H1 (cell line): ENCODE results near the gene PCDH18. TPM values are rescaled to one million over a fixed set of nuclear protein-coding genes. Genes with fewer than 3 reads are reported as not detected.

Experiments used
- CTCF ChIA-PET: fragments of 300-600 bp; sonication (Branson Sonifier 250); formaldehyde crosslinking; loops from one replicate; lab custom pipeline; 2021; ENCODE audit not compliant: partially characterized antibody; lab: Charles Lee
- POLR2A ChIA-PET: fragments of 300-600 bp; sonication (Branson Sonifier 250); formaldehyde crosslinking; loops from one replicate; lab custom pipeline; 2021; ENCODE audit warnings: inconsistent platforms; ENCODE audit not compliant: partially characterized antibody; lab: Charles Lee
- DNase-seq, 2 experiments: peaks; one replicate each; pipeline versions ENCODE4 v3.0.0 to v3.0.0-alpha.2; 2010 to 2022; ENCODE audit warnings: low spot score in 2 of 2, low read depth in 1 of 2, mixed read lengths in 1 of 2
- FAIRE-seq: peaks from 2 replicates; lab custom pipeline; 2011; peaks lifted over from hg19 to GRCh38; lab: Jason Lieb, UNC
- H2AFZ ChIP-seq: 2 replicates; pipeline ENCODE4 v1.8.1; 2012; ENCODE audit warnings: low read length, inconsistent platforms
- H2AK5ac ChIP-seq: 2 replicates; pipeline ENCODE4 v1.6.1; 2013; ENCODE audit warnings: low read depth, low read length
- H2BK120ac ChIP-seq: replicated peaks from 2 replicates; pipeline ENCODE3; 2013; ENCODE audit warnings: low read depth, low read length, inconsistent platforms
- H2BK12ac ChIP-seq: 2 replicates; pipeline ENCODE4 v1.6.1; 2013; ENCODE audit warnings: low read depth, low read length
- H2BK15ac ChIP-seq: 2 replicates; pipeline ENCODE4 v1.6.1; 2013; ENCODE audit warnings: low read length
- H2BK20ac ChIP-seq: 2 replicates; pipeline ENCODE4 v1.6.1; 2013; ENCODE audit warnings: low read length
- H2BK5ac ChIP-seq: 2 replicates; pipeline ENCODE4 v1.6.1; 2013; ENCODE audit warnings: low read depth, low read length
- H3K14ac ChIP-seq: 2 replicates; pipeline ENCODE4 v1.6.1; 2013; ENCODE audit warnings: inconsistent platforms; ENCODE audit not compliant: insufficient read length
- H3K18ac ChIP-seq: 2 replicates; pipeline ENCODE4 v1.6.1; 2013; ENCODE audit warnings: low read length; ENCODE audit errors: extremely low read depth
- H3K23ac ChIP-seq: 2 replicates; pipeline ENCODE4 v1.6.1; 2013; ENCODE audit warnings: inconsistent platforms; ENCODE audit not compliant: insufficient read length
- H3K23me2 ChIP-seq: 2 replicates; pipeline ENCODE4 v1.6.1; 2013; ENCODE audit warnings: low read depth, low read length
- H3K27ac ChIP-seq: 2 replicates; pipeline ENCODE4 v1.6.1; 2011; ENCODE audit warnings: low read depth, low read length, inconsistent platforms
- H3K27me3 ChIP-seq, 4 experiments: replicated peaks in 1 of 4; 1 replicate in 1 of 4; 2 replicates in 3 of 4; pipeline versions ENCODE4 v1.6.1 to v1.8.1; 2011 to 2013; ENCODE audit warnings: low read length in 3 of 4, mild to moderate bottlenecking in 3 of 4, inconsistent platforms in 2 of 4, mixed read lengths in 2 of 4, moderate library complexity in 1 of 4; ENCODE audit not compliant: control insufficient read depth in 3 of 4, insufficient read depth in 3 of 4; ENCODE audit errors: extremely low read depth in 1 of 4
- H3K36me3 ChIP-seq, 4 experiments: 2 replicates each; pipeline versions ENCODE4 v1.6.1 to v1.8.1; 2011 to 2013; ENCODE audit warnings: mild to moderate bottlenecking in 4 of 4, low read length in 3 of 4, moderate library complexity in 2 of 4, control low read depth in 1 of 4, inconsistent platforms in 1 of 4; ENCODE audit not compliant: insufficient read depth in 4 of 4, control insufficient read depth in 2 of 4
- H3K4ac ChIP-seq: replicated peaks from 2 replicates; pipeline ENCODE3; 2013; ENCODE audit warnings: low read length, low read depth, mixed read lengths, inconsistent platforms; ENCODE audit not compliant: insufficient read length
- H3K4me1 ChIP-seq, 4 experiments: replicated peaks in 1 of 4; 1 replicate in 1 of 4; 2 replicates in 3 of 4; pipeline versions ENCODE4 v1.6.1 to v1.8.1; 2011 to 2013; ENCODE audit warnings: low read length in 3 of 4, inconsistent platforms in 2 of 4, mixed read lengths in 1 of 4; ENCODE audit not compliant: insufficient read depth in 4 of 4, control insufficient read depth in 3 of 4
- H3K4me2 ChIP-seq, 2 experiments: 2 replicates each; pipeline versions ENCODE4 v1.6.1 to v1.8.1; 2011 to 2013; ENCODE audit warnings: low read depth in 2 of 2, low read length in 2 of 2, control low read depth in 1 of 2, inconsistent platforms in 1 of 2, mild to moderate bottlenecking in 1 of 2; ENCODE audit not compliant: insufficient read depth in 1 of 2
- H3K4me3 ChIP-seq, 4 experiments: fragments of 200-600, 300-600 bp in 1 of 4; sonication (generic), shearing (Covaris generic), sonication (Bioruptor Twin) in 1 of 4; 2 replicates each; pipeline versions ENCODE4 v1.5.1 to v1.8.1; 2011 to 2016; ENCODE audit warnings: low read length in 4 of 4, low read depth in 3 of 4, control low read depth in 2 of 4, inconsistent platforms in 2 of 4, mild to moderate bottlenecking in 2 of 4, mixed read lengths in 1 of 4, moderate library complexity in 1 of 4; ENCODE audit not compliant: insufficient read depth in 2 of 4; ENCODE audit errors: extremely low read depth in 1 of 4
- H3K56ac ChIP-seq: replicated peaks from 2 replicates; pipeline ENCODE3; 2013; ENCODE audit warnings: low read depth, mild to moderate bottlenecking, mixed read lengths, low read length, inconsistent platforms; ENCODE audit not compliant: insufficient read length
- H3K79me1 ChIP-seq: 2 replicates; pipeline ENCODE4 v1.6.1; 2013; ENCODE audit warnings: low read depth, low read length, control low read depth
- H3K79me2 ChIP-seq, 2 experiments: 2 replicates each; pipeline versions ENCODE4 v1.6.1 to v1.8.1; 2012 to 2013; ENCODE audit warnings: low read length in 2 of 2, mild to moderate bottlenecking in 2 of 2, inconsistent platforms in 1 of 2; ENCODE audit not compliant: insufficient read depth in 2 of 2, control insufficient read depth in 1 of 2
- H3K9ac ChIP-seq, 4 experiments: replicated peaks in 1 of 4; 1 replicate in 1 of 4; 2 replicates in 3 of 4; pipeline versions ENCODE4 v1.6.1 to v1.8.1; 2011 to 2013; ENCODE audit warnings: low read depth in 3 of 4, low read length in 3 of 4, control low read depth in 2 of 4, mild to moderate bottlenecking in 2 of 4, moderate library complexity in 2 of 4, inconsistent platforms in 1 of 4; ENCODE audit errors: extremely low read depth in 1 of 4
- H3K9me3 ChIP-seq, 2 experiments: 2 replicates each; pipeline versions ENCODE4 v1.6.1 to v1.8.1; 2012 to 2013; ENCODE audit warnings: mild to moderate bottlenecking in 2 of 2, moderate library complexity in 2 of 2, control low read depth in 1 of 2, inconsistent platforms in 1 of 2, low read depth in 1 of 2, low read length in 1 of 2, mixed read lengths in 1 of 2; ENCODE audit not compliant: insufficient read depth in 2 of 2
- H4K20me1 ChIP-seq, 2 experiments: replicated peaks in 1 of 2; 2 replicates each; pipeline versions ENCODE3 to v1.8.1; 2011 to 2013; ENCODE audit warnings: inconsistent platforms in 2 of 2, low read length in 2 of 2, mild to moderate bottlenecking in 1 of 2; ENCODE audit not compliant: insufficient read depth in 2 of 2, control insufficient read depth in 1 of 2
- H4K5ac ChIP-seq: 2 replicates; pipeline ENCODE4 v1.6.1; 2013; ENCODE audit warnings: low read length, low read depth, mixed read lengths, inconsistent platforms; ENCODE audit not compliant: insufficient read length
- H4K8ac ChIP-seq: 2 replicates; pipeline ENCODE4 v1.8.0; 2013; ENCODE audit warnings: mild to moderate bottlenecking, moderate library complexity, low read length, inconsistent platforms; ENCODE audit not compliant: insufficient read depth; ENCODE audit errors: extremely low read depth
- H4K91ac ChIP-seq: replicated peaks from 2 replicates; pipeline ENCODE3; 2013; ENCODE audit warnings: low read length, mixed read lengths, inconsistent platforms; ENCODE audit not compliant: insufficient read length
- YY1 ChIP-seq: IDR thresholded peaks from 2 replicates; pipeline ENCODE4 v1.6.1; 2011; ENCODE audit warnings: low read depth, mild to moderate bottlenecking, low read length
- WGBS, 2 experiments: shearing (Covaris generic) in 1 of 2; methylation state at CpG; one replicate each; pipeline versions ENCODE4 v1.1.6 to v1.1.7; 2013 to 2015; ENCODE audit warnings: low lambda C conversion rate in 2 of 2, mixed read lengths in 2 of 2, inconsistent platforms in 1 of 2, low coverage in 1 of 2, missing lambda C conversion rate in 1 of 2; ENCODE audit not compliant: insufficient replicate concordance in 2 of 2, insufficient coverage in 1 of 2, insufficient read length in 1 of 2; ENCODE audit errors: extremely low coverage in 1 of 2, missing lambda C conversion rate in 1 of 2; 5-methylcytosine and 5-hydroxymethylcytosine counted together
- polyA plus RNA-seq, 7 experiments: library from polyadenylated mRNA; depleted of rRNA in 3 of 7; stranded (reverse) in 5 of 7; unstranded in 2 of 7; fragments of >200 nt in 5 of 7; fragments of 200-250 nt in 2 of 7; gene quantifications; 1 replicate in 5 of 7; 2 replicates in 1 of 7; 4 replicates in 1 of 7; pipeline versions ENCODE4 v1.2.1 to v1.2.3, GENCODE V29; 2011 to 2013; ENCODE audit warnings: missing spikeins in 2 of 7, mixed read lengths in 2 of 7
- total RNA-seq: library from RNA; stranded (reverse); fragmentation: NEBNext Ultra II Directional; extraction: Animal tissue kit (Norgen Biotek cat#: 25700); gene quantifications from 2 replicates; pipeline ENCODE4 v1.2.1, GENCODE V29; 2021

Gene PCDH18
- total and polyA plus RNA-seq, 2 of the 8 experiments (the other 6 are each of a cell fraction or from before 2014, with no cell fraction given), result 28.8 to 41.8 TPM

GRCh38 chr4:137521053-137521452, 11.2 kb downstream of the PCDH18 start:
- Histone ChIP-seq H4K8ac (no peak overlapping the region), H4K5ac (no peak overlapping the region), H2BK20ac (no peak overlapping the region), H2BK12ac (no peak overlapping the region), H4K20me1 (peaks cover 1 to 2% of the 10 kb centered on the region in 2 experiments), H2AFZ (no peak overlapping the region), H3K23ac (no peak overlapping the region), H3K9ac (no peak overlapping the region), H3K79me2 (peaks cover 0 to 5% of the 10 kb centered on the region in 2 experiments; a peak in 1 of 4 replicates), H3K4me1 (no peaks in the 10 kb centered on the region), H3K36me3 (peaks cover 3 to 58% (median 33%) of the 10 kb centered on the region in 4 experiments; a peak in 7 of 8 replicates), H3K18ac (no peak overlapping the region), H3K14ac (no peak overlapping the region), H2AK5ac (no peak overlapping the region), H3K4ac (no peak overlapping the region), H2BK15ac (no peak overlapping the region), H3K23me2 (no peaks in the 10 kb centered on the region), H3K4me3 (no peak overlapping the region), H4K91ac (no peak overlapping the region), H3K4me2 (no peak overlapping the region), H3K27ac (no peak overlapping the region), H3K9me3 (no peaks in the 10 kb centered on the region), H3K79me1 (peaks cover 2% of the 10 kb centered on the region; the same call in 1 of the 2 replicates), H2BK5ac (no peak overlapping the region), H3K56ac (no peak overlapping the region), H2BK120ac (no peak overlapping the region), H3K27me3 (no peaks in the 10 kb centered on the region)
- POLR2A ChIA-PET, result no interaction called here
- CTCF ChIA-PET, result no interaction called here
- WGBS, 2 experiments, result 94% methylated on average over 9 of the region's 9 CpGs; no CpG with 5 or more reads in 1 of the 2 experiments
- FAIRE-seq, result no peak
- DNase-seq, result no peak
- TF ChIP-seq YY1, result no peak
